H1 (cell line): ENCODE results near the gene TRAP1. TPM values are rescaled to one million over a fixed set of nuclear protein-coding genes. Genes with fewer than 3 reads are reported as not detected.

Experiments used
- CHD7 ChIP-seq: fragments of 300-600 bp; sonication (generic); IDR thresholded peaks from 2 replicates; pipeline ENCODE4 v1.7.1; 2012; ENCODE audit warnings: low read length, moderate library complexity, mild to moderate bottlenecking, inconsistent platforms; ENCODE audit not compliant: insufficient replicate concordance
- polyA plus RNA-seq, 7 experiments: library from polyadenylated mRNA; depleted of rRNA in 3 of 7; stranded (reverse) in 5 of 7; unstranded in 2 of 7; fragments of >200 nt in 5 of 7; fragments of 200-250 nt in 2 of 7; gene quantifications; 1 replicate in 5 of 7; 2 replicates in 1 of 7; 4 replicates in 1 of 7; pipeline versions ENCODE4 v1.2.1 to v1.2.3, GENCODE V29; 2011 to 2013; ENCODE audit warnings: missing spikeins in 2 of 7, mixed read lengths in 2 of 7
- total RNA-seq: library from RNA; stranded (reverse); fragmentation: NEBNext Ultra II Directional; extraction: Animal tissue kit (Norgen Biotek cat#: 25700); gene quantifications from 2 replicates; pipeline ENCODE4 v1.2.1, GENCODE V29; 2021

TRAP1 gene
- total and polyA plus RNA-seq, 2 of the 8 experiments (the other 6 are each of a cell fraction or from before 2014, with no cell fraction given) = 215 to 283 TPM

GRCh38 chr16:3625911-3626732 is 91.2 kb downstream of the TRAP1 start (continued):
- TF ChIP-seq CHD7 = no peak
